Stimulated activated naive CD8-positive, alpha-beta T cell treated with anti-CD3 and anti-CD28 coated beads, Interleukin-15, Interleukin-2, amounts not matched to agents 100 U/mL and 50 U/mL, for 24 hours (primary cell): ENCODE data around the gene BCKDHB.
A peak's percentile ranks its signal among the peaks of the same experiment; 100 is the strongest.
"Not testable (repeated sequence)": the region's sequence is repeated elsewhere in the genome, so short reads cannot be mapped to it uniquely, and the experiment has no call there.

Experiments
- ATAC-seq: fragments of 150-1000 bp; cut with Tn5 transposase; one replicate; pipeline ENCODE4 v1.10.0; 2021
- DNase-seq: peaks from one replicate; pipeline ENCODE4 v3.0.0; 2021

BCKDHB gene

DNA sequence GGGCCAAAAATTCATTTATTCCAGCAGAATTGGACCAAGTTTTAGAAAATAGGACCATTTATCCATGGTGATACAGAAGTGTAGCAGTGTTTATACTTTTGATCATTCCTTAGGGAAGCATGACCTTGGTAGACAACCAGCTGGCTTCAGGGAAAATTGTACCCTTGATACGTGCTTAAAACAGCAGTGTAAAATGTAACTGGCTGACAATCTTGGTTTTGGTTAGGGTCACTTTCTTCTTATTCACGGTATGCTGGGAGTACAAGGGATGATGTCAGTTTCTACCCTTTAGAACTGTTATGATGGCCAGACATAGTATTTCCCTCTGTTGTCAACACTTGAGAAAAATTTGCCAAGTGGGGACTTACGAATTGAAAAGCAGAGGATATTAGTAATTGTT, 157.1 kb downstream of the BCKDHB start:
- ATAC-seq (no peak), DNase-seq (no peak)

DNA sequence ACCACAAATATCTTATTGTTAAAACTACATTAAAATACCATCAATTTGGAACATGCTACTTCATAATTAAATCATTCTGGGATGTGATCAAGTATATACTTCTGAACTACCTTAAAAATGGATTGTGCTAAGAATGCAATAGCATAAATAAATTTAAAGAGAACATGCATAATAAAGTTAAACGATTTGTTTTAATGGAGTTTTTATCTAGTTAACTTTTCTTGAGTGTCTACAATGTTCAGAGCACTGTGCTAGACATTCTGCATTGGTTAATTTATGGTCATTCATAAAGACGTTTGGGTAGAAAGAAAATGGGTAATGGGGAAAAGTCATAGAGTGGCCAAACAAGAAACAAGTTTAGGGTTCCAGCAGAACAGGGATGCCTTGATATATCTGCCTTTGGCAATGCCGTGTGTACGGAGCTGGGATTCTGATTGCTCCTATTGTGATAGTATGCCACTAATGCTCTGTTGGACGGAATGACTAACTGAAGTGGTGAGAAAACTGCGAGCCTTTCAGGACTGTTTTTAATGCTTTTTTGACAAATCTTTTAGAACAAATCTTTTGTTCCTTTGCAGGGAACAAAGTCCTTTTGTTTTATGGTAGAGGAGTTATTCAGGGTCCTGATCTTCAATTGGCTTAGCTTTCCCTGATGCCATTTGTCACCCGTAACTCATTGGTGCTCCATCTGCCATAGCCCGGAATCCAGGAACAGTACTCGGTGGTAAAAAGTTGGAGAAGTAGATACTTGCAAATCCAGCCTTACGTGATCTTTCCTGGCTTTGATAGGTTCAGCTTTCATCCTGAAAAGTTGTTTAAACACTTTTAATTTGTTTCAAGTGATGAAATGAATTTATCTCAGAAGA, 162.6 kb downstream of the BCKDHB start:
- no peak for ATAC-seq
- no peak for DNase-seq

DNA sequence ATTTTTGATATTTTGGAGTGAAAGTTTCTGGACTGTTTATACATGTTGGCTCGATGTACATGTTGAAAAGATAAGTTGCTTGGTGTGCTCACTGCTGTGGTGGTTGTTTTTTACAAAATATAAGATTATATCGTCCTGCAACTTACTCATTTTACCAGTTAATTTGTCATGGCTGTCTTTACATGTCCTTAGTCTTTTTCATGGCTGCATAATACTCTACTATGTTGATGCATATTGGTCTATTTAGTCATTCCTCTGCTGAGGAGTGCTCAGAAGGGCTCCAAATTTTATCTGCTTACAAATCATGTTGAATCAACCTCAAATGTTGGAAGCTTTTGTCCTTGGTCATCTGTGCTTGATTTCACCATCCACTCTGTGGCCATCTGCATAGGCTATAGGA, 164.6 kb downstream of the BCKDHB start:
- DNase-seq (no peak), ATAC-seq (no peak)

DNA sequence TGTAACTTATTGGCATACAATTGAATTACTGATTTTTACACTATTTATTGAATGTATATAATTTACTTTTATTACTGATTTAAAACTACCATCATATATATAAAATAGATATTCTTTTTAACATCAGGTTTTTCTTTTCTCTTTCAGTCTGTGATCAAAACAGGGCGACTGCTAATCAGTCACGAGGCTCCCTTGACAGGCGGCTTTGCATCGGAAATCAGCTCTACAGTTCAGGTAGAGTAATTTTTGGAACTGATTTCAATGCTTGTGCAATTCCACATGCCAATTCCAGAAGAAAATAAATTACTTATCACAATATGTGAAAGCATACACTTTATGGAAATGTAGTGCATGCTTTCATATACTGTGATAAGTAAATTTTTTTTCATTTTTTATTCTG, 166.5 kb downstream of the BCKDHB start:
- DNase-seq (no peak), ATAC-seq (no peak)

DNA sequence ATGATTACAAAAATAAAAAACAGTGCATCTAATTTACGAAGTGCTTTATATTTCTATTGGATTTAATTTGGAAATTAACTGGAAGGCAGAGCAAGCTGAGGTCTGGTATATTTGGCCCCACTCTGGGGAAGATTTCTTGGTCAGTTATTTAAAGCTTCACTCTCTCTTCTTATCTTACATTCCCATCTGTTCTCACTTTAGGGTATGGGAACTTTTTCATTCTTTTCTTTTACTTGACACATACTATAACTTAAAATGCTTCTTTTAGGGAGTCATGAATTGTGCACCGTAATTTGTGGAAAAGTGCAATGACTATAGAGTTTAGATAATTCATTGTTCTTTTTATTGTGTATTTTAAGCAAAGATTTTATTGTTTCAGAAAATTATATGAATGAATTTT, 170.4 kb downstream of the BCKDHB start:
- ATAC-seq (no peak), DNase-seq (no peak)

DNA sequence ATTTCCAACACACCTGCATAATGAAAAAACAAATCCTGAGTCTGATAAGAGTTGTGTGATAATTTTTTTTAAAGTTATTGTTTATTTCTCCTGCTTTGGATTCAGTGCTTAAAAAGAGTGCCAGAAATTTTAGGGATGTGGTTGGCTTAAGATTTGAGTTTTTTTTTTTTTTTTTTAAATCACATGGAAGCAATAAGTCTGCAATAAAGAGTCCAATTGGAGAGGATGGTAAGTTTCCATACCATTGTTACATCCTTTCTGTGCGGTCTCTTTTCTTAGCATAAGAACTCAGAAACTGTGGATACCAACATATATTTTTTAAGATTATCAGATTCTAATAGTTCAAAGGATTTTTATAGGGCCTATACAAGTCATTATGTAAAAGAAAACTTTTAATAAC, 171.0 kb downstream of the BCKDHB start:
- ATAC-seq (no peak), DNase-seq (no peak)

DNA sequence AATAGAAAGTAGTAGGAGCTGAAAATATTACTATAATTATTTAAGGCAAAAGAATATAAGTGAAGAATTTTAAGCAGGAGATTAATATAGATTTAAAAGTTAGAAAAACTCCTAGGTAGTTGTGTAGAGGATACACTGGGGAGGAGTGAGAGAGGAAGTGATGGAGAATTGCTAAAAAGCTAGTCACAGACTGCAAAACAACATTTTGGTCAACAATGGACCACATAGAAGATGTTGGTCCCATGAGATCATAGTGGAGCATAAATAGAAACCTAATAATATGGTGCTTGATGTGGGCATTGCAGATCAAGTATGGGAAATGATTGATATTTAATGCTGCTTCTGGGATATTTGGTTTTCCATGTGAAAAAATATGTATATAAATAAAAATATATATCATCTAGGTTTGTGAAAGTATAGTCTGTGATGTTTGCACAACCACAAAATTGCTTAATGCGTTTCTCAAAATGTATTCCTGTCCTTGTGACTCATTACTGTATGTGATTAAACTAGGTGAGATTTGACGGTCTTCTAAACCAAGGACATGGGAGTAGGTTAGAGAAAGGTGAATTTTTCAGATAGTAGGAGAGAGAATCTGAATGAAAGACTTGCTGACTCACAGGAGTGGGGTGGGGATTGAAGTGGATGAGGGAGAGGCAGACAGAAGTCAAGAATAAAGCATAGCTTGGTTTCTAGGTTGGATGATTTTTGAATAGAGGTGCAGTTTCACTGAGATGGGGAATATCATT, 174.0 kb downstream of the BCKDHB start:
- DNase-seq (no peak), ATAC-seq (peak; percentile 55)

DNA sequence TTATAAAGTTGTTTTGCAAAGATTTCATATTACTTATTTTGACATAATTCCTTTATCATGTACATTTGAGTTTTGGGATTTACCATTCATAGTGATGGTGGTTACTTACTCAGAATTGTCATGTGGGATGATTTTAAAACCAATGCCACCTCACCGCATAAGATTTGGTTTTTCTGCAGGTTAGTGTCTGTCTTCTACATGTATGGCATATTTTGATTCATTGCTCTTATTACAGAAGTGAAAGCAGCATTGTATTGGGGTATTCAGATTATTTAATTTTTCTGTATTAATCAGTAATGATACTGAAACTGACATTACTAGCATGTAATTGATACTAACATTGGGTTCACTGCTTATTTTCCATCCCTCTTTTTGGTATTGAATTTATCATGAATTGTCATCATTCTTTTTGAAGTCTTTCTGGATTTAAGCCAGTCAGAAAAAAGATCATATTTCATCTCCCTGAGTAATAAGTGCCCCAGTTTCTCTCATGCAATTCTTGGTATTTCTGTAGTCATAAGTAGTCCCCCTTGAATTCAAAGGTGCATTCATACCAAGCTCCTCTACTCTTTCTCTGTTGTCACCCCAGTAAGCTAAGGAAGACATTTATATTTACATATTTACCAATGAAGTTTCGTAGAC, 176.6 kb downstream of the BCKDHB start:
- DNase-seq (no peak), ATAC-seq (peak; percentile 72)

DNA sequence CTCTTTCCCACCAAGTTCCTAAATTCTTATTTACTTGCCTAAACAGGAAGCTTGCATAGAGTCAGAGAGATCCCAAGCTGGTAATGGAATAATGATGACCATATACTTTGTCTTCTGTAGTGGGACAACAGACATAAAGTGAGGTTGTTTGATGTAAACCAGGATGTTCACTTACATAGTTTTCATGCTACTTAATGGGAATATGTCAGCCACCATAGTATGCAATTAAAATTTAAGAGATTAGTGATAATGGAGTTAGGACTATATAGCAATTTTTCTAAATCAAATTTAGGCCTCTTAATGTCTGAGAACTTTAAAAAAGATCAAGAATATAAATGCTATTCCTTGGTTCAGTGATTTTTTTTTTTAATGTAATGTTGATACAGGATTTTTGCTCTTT, 180.6 kb downstream of the BCKDHB start:
- DNase-seq = no peak
- ATAC-seq = no peak

DNA sequence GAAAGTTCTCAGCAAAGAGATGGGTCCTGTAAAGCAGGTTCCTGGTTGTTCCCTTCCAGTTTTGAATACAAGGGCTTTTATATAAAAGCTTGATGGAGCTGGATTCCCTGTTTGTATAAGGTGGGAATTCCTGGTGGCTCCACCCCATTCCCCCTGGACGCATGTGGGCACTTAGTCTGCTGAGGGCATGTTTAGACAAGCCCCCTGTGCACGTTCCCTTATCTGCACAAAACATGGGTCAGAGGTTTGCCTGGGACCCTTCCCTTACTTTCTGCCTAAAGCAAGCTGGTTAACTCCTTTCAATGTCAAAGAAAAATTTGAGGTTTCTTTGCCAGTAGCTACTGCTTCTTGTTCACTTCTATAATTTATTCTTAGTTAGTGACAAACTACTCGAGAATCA, 181.1 kb downstream of the BCKDHB start:
- ATAC-seq = no peak

DNA sequence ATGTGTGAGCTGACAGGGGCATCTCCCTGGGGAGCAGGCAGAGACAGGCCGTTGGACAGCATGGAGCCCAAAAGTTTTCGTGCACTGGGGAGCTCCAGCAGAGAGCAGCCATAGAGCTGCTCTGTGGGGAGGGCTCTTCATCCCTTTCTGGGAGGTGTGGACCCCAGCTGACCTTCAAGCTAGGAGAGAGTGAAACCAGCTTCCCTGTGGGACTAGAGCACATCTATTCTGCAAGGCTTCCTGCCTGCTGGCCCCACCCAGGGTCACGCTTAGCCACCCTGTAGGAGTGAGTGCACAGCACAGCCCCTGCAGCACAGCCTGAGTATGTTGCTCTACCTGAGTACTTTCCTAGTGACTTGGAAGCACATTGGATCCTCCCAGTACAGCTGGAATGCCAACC, 183.3 kb downstream of the BCKDHB start:
- DNase-seq (no peak), ATAC-seq (no peak)

More for the DNA sequence above, 181.1 kb downstream of the BCKDHB start:
- DNase-seq = no peak

DNA sequence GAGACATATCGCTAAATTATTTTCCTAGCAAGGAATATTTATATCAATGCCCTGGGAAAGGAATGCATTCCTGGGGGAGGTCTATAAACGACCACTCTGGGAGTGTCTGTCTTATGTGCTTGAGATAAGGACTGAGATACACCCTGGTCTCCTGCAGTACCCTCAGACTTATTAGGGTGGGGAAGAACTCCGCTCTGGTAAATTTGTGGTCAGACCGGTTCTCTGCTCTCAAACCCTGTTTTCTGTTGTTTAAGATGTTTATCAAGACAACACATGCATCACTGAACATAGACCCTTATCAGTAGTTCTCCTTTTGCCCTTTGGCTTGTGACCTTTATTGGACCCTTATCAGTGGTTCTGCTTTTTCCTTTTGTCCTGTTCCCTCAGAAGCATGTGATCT, 188.1 kb downstream of the BCKDHB start:
- not testable (repeated sequence) for DNase-seq, ATAC-seq

DNA sequence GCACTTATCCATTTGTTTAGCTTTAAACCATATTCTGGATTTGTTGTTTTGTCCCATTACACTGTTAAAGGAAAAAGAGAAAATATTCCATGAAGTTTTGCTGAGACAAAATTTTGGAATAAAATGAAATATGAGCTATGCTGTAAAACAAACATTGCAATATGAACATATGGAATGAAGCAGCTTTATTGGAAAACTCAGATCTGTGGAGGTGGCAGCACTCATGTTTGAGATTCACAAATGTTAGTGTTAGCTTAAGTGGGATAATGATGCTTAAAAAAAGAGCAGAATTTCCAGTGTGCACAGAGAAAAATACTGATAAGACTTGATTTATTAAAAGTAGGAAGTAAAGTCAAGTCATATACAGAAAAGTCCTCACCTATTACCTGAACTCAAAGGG, 196.2 kb downstream of the BCKDHB start:
- ATAC-seq (no peak), DNase-seq (no peak)

DNA sequence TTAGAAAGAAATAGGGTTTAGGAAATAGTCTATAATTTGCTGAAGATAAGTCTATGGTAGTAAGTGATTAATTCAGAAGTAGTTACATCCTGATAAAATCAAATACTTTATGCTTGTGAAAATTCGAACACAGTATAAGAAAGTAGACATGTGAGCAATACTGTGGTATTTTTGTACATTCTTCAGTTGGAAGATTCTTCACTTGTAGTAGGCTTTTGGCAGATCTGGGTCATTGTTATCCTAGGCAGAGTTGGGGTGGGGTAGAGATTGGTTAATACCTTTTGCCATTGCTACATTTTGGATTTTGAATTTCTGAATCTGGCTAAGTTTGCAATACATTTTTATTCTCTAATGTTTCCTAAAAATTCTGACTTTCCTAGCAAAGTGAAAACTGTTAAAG, 197.5 kb downstream of the BCKDHB start:
- ATAC-seq = no peak

DNA sequence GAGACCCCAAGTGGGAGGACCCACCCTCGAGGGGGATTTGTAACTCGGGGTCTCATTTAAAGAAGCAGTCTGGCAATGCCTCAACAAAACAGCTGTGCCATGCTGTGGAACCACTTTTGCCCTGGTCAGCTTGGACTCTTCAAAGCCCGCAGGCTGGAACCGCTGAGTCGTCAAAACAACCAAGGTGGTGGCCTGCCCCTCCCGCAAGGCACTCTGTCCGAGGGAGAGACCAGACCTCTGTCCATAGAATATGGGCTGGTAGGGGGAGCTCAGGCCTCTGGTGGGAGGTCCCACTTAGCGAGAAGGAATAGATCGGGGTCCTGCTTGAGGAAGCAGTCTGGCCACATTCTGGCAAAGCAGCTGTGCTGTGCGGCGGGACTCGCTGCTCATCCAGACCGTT, 208.1 kb downstream of the BCKDHB start:
- ATAC-seq (no peak), DNase-seq (no peak)

More for the DNA sequence above, 197.5 kb downstream of the BCKDHB start:
- DNase-seq = no peak

DNA sequence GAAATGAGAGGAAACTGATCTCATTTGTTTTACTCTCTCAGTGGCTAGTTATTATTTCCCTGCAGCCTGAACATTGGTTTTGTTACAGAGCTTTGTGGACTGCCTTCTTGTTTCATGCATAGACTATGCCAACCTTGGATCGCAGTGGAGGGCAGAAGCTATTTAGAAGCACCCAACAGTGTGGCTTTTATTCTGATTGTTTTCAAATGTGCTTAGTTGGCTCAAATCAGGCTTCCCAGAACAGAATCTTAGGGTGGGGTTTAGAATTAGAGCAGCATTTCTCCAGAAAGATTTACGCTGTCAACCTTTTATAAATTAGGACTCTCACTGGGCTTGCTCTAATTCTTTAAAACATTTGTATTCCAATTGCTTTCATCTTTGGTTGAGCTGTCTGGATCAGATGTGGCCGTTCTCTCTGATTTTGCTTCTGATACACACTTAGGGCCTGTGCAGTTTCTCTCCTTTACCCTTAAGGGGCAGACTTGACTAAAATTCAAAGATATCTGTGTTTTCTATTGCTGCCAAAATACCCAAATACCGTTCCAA, 210.3 kb downstream of the BCKDHB start:
- no peak for ATAC-seq
- DNase-seq = no peak

DNA sequence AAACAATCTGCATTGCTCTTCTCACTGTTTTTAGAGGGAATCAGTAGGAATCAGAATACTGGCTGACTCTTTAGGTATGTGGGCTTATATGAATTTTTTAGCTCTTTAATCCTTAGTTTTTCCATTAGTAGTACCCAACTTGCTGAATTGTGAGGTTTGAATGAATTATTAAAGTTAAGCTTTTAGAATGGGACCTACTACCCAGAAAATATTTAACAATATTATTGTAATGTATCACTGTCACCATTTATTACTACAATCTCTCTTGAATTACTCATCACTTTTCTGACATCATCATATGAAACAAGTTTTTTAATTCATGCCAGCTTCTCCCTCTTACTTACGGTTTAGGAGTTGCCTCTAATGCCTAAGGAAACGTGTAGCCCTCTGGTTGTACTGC, 212.7 kb downstream of the BCKDHB start:
- ATAC-seq (no peak), DNase-seq (no peak)

DNA sequence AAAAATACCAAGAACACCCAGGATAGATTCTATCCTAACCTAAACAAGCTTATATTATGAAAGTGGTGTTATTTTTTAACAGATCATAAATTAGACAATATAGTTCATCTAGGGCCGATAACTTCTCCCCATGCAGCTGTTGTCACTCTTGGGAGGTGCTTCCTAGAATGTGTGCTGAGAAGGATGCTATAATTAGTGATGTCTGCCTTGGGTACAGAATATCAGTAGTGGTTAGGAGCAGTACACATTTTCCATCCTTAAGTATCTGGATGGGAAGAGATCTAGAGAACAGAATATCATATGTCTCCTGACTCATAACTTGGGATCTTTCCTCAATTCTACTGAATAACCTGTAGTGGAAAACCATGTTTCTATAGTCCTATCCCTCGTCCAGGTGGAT, 214.5 kb downstream of the BCKDHB start:
- DNase-seq (no peak), ATAC-seq (no peak)

DNA sequence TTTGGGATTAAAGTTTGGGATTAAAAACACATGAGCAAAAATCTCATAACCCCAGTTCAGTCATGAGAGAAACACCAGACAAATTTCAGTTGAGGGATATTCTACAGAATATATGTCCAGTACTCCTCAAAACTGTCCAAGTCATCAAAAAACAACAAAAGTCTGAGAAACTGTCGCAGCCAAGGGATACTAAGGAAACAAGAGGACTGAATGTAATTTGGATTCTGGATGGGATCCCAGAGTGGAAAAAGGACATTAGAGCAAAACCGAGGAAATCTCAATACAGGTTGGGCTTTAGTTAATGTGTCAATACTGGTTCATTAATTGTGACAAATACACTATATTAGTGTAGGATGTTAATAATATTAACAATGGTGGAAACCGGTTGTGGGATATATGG, 219.3 kb downstream of the BCKDHB start:
- DNase-seq = no peak
- no peak for ATAC-seq

DNA sequence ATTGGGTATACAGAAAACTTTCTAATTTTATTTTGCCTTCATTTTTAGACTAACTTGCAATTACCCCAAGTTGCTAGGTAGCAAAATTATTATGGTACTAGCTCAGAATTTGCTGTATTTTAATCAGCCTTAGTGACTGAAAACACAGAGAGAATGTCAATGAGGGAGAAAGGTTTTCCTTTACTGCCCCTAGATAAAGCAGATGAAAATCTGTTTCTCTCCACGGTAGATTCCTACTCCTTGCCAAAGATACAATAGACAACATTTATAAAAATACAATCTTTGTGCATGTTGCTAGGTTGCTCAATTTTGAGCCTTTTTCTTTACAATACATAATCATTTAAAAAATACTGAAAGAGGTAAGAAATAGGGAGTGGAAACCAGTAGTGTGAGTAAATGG, 222.2 kb downstream of the BCKDHB start:
- ATAC-seq = no peak
- DNase-seq = no peak

DNA sequence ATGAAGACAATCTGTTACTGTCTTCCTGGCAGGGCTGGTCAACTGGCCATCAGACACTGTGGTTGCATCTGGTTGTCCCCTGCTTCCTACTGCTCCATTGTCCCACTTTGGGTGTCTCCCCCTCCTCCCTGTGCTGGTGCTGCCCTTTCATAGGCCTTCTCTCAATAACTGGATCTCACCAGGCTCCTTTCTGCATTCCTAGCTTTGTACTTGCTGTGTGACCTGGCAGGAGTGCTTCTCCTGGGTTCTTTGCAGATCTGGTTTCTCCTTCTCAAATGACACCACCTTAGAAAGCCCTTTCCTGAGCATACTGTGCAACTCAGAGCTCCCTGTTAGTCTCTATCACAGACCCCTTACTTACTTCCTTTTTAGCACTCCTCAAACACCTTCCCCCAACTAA, 223.0 kb downstream of the BCKDHB start:
- DNase-seq = no peak
- ATAC-seq = no peak

DNA sequence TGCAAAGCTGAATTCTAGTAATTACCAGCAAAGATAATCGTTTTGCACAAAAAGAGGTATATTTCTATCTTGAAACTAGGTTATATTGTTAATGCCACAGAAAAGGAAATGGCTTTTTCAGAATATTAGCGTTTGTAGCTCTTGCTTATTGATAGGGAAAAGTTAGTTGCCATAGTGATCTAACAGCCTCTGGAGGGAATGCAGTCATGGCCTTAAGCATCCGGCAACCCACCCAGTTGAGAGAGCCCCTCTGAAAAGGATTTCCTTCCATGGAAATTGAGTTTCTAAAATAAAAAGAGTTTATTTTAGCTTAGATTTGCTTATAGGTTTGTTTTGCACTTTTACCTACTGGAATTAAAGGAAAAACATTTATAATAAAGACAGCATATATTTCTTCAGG, 224.5 kb downstream of the BCKDHB start:
- DNase-seq (no peak), ATAC-seq (no peak)

DNA sequence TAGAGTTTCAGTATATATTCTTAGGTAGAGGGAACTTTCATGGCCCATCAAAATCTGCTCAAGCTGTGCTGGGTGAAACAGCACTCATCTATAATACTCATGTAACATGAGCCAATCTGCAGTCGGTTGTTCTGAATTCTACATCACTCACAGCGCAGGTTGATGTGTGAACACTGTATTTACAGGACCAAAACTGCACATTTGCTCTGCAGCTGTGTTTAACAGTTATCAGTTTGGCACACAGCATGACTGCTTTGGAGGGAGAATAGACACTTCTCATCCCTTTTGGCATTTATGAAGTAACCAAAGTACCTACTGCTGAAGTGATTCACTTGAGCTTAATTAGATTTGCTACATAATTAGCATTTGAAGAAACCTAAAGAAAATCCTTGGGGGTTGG, 225.1 kb downstream of the BCKDHB start:
- ATAC-seq (no peak), DNase-seq (no peak)
